Thyroid gland (tissue), 4 donors: Measurements from ENCODE around the gene DSP.

Experiments used
- CTCF ChIP-seq, 6 experiments: fragments of 200-600 bp in 3 of 6; fragments of 450-650 bp in 3 of 6; sonication (generic) in 3 of 6; IDR thresholded peaks; one replicate each; pipeline ENCODE4 v1.5.1; 2016 to 2019; ENCODE audit warnings: antibody characterized with exemption in 6 of 6, mild to moderate bottlenecking in 2 of 6, inconsistent platforms in 1 of 6, moderate library complexity in 1 of 6
- POLR2A ChIP-seq, 2 donors: fragments of 450-650 bp; IDR thresholded peaks; one replicate each; pipeline ENCODE4 v1.6.1; 2017; ENCODE audit warnings: antibody characterized with exemption in 2 of 2, mild to moderate bottlenecking in 2 of 2, moderate library complexity in 1 of 2

GRCh38 chr6:7494638-7495037, 46.8 kb upstream of the DSP start:
- no peak for TF ChIP-seq CTCF (IDR thresholded peaks at IDR 0.05)
- no peak for TF ChIP-seq POLR2A (IDR thresholded peaks at IDR 0.05)
